Large intestine (tissue), 12 donors: Measurements from ENCODE around the gene ZAR1L. TPM values are rescaled to one million over a fixed set of nuclear protein-coding genes. Genes with fewer than 3 reads are reported as not detected.
A peak's percentile ranks its signal among the peaks of the same experiment; 100 is the strongest.
"Not testable (repeated sequence)": the region's sequence is repeated elsewhere in the genome, so short reads cannot be mapped to it uniquely, and the experiment has no call there.

ENCODE experiments used
- DNase-seq, 2 donors: peaks; one replicate each; pipeline versions ENCODE4 v3.0.0 to v3.0.0-alpha.2; 2013
- H3K27ac ChIP-seq: one replicate; pipeline ENCODE4 v1.5.1; 2013; ENCODE audit warnings: low read length
- H3K27me3 ChIP-seq: 2 replicates; pipeline ENCODE4 v1.6.1; 2013; ENCODE audit warnings: low read length; ENCODE audit not compliant: control insufficient read depth, insufficient read depth
- H3K36me3 ChIP-seq: 2 replicates; pipeline ENCODE4 v1.6.1; 2013; ENCODE audit warnings: low read length; ENCODE audit not compliant: control insufficient read depth, insufficient read depth
- H3K4me1 ChIP-seq: one replicate; pipeline ENCODE4 v1.6.1; 2013; ENCODE audit warnings: low read length; ENCODE audit not compliant: control insufficient read depth, insufficient read depth
- H3K4me3 ChIP-seq: one replicate; pipeline ENCODE4 v1.5.1; 2013; ENCODE audit warnings: low read length
- H3K9me3 ChIP-seq: one replicate; pipeline ENCODE4 v1.6.1; 2013; ENCODE audit warnings: mild to moderate bottlenecking, low read depth, low read length, moderate library complexity; ENCODE audit not compliant: control insufficient read depth
- WGBS: methylation state at CpG from one replicate; pipeline ENCODE4 v1.1.5; 2013; ENCODE audit warnings: low lambda C conversion rate; ENCODE audit not compliant: insufficient coverage; 5-methylcytosine and 5-hydroxymethylcytosine counted together
- long read RNA-seq, 11 donors: transcript quantifications; one replicate each; lab custom pipeline, GENCODE V29; 2026
- polyA plus RNA-seq: library from polyadenylated mRNA; unstranded; fragments of 120-200 nt; gene quantifications from one replicate; pipeline ENCODE4 v1.2.1, GENCODE V29; 2013

Gene ZAR1L, protein sequence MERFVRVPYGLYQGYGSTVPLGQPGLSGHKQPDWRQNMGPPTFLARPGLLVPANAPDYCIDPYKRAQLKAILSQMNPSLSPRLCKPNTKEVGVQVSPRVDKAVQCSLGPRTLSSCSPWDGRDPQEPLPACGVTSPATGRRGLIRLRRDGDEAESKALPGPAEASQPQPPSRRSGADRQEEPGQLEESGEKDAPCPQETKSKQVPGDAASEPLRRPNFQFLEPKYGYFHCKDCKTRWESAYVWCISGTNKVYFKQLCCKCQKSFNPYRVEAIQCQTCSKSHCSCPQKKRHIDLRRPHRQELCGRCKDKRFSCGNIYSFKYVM
- polyA plus RNA-seq, result not detected
- long read RNA-seq, donor 1, result 0 reads
- long read RNA-seq, donor 2, result 0 reads
- long read RNA-seq, donor 3, result 0 reads
- long read RNA-seq, donor 4, result 0 reads
- long read RNA-seq, donor 5, result 0 reads
- long read RNA-seq, donor 6, result 0 reads
- long read RNA-seq, donor 7, result 0 reads
- long read RNA-seq, donor 8, result 0 reads
- long read RNA-seq, donor 9, result 0 reads
- long read RNA-seq, donor 10, result 0 reads
- long read RNA-seq, donor 11, result 0 reads

DNA sequence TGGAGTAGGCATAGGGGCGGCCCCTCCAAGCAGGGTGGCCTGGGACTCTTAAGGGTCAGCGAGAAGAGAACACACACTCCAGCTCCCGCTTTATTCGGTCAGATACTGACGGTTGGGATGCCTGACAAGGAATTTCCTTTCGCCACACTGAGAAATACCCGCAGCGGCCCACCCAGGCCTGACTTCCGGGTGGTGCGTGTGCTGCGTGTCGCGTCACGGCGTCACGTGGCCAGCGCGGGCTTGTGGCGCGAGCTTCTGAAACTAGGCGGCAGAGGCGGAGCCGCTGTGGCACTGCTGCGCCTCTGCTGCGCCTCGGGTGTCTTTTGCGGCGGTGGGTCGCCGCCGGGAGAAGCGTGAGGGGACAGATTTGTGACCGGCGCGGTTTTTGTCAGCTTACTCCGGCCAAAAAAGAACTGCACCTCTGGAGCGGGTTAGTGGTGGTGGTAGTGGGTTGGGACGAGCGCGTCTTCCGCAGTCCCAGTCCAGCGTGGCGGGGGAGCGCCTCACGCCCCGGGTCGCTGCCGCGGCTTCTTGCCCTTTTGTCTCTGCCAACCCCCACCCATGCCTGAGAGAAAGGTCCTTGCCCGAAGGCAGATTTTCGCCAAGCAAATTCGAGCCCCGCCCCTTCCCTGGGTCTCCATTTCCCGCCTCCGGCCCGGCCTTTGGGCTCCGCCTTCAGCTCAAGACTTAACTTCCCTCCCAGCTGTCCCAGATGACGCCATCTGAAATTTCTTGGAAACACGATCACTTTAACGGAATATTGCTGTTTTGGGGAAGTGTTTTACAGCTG lies at the start of gene ZAR1L, which contains the start of gene BRCA2:
ZAR1L (minus strand) TSS at position 126 of the 790 bp plus-strand sequence. CDS start 3,438 bp downstream, outside the sequence.
BRCA2 (plus strand) TSS at position 271 of the 790 bp plus-strand sequence. CDS start 953 bp downstream, outside the sequence.
- H3K4me3 ChIP-seq, result peak within 1 kb of the TSS; percentile 74
- no peaks in the 10 kb centered on the region for H3K27me3 ChIP-seq
- peak; percentile 92 for DNase-seq
- no peaks in the 10 kb centered on the region for H3K36me3 ChIP-seq
- no CpG with 5 or more reads among the region's 60 CpGs for WGBS
- H3K4me1 ChIP-seq, result peaks cover 3% of the 10 kb centered on the region
- H3K27ac ChIP-seq, result peak within 1 kb of the TSS; percentile 91
- H3K9me3 ChIP-seq, result no peaks in the 10 kb centered on the region

DNA sequence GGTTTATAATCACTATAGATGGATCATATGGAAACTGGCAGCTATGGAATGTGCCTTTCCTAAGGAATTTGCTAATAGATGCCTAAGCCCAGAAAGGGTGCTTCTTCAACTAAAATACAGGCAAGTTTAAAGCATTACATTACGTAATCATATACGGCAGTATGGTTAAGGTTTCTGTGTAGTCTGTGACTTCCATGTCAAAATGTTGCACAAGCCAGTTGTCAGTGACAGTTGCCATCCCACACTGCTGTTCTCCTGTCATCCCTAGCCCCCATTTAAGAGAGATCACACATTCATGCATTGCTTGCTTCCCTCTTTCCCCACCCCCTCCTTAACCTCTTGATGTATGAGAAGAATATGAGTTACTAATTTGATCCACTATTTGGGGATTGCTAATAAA lies 47.4 kb upstream of the ZAR1L start:
- no peak for DNase-seq
- no peak overlapping the region for H3K4me3 ChIP-seq
- WGBS, result 92% methylated on average over 2 of the region's 2 CpGs

DNA sequence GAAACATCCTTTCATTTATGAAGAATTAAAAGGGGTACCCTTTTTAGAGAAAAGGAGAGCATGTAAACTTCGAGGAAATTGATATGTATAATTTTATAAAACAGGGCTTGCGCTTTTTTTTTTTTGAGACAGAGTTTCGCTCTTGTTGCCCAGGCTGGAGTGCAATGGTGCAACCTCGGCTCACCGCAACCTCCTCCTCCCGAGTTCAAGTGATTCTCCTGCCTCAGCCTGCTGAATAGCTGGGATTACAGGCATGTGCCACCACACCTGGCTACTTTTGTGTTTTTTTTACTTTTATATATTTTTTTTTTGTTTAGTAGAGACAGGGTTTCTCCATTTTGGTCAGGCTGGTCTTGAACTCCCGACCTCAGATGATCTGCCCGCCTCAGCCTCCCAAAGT lies 40.8 kb upstream of the ZAR1L start:
- H3K4me3 ChIP-seq, H3K36me3 ChIP-seq, H3K9me3 ChIP-seq, DNase-seq, H3K4me1 ChIP-seq, H3K27ac ChIP-seq, H3K27me3 ChIP-seq: not testable (repeated sequence)
- 91% methylated on average over 3 of the region's 8 CpGs for WGBS

More for the DNA sequence above, 47.4 kb upstream of the ZAR1L start:
- Histone ChIP-seq H3K9me3 (no peaks in the 10 kb centered on the region), H3K27me3 (no peaks in the 10 kb centered on the region), H3K4me1 (no peaks in the 10 kb centered on the region), H3K27ac (no peak overlapping the region), H3K36me3 (no peaks in the 10 kb centered on the region)

DNA sequence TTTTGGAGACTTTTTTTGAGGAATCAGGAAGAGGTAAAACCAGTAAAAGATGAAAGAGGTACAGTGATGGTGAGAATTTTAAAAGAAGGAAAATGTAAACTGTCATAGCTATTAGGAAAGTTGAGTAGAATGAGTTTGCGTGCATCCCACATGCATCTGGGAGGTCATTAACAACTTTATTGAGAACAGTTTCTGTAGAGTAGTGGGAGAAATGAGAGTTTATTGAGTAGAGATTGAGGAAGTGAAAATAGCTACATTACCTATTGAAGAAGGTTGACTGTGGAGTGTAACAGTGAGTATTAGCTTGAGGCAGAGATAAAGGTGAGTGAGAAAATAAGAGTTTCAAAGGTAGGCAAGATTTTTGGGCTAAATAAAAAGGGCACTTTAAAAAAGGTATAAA lies 38.9 kb upstream of the ZAR1L start:
- Histone ChIP-seq H3K4me3 (no peak overlapping the region), H3K27me3 (no peaks in the 10 kb centered on the region), H3K4me1 (no peaks in the 10 kb centered on the region), H3K27ac (no peak overlapping the region), H3K9me3 (no peaks in the 10 kb centered on the region), H3K36me3 (no peaks in the 10 kb centered on the region)
- 100% methylated on average over 1 of the region's 1 CpG for WGBS
- DNase-seq, result no peak

DNA sequence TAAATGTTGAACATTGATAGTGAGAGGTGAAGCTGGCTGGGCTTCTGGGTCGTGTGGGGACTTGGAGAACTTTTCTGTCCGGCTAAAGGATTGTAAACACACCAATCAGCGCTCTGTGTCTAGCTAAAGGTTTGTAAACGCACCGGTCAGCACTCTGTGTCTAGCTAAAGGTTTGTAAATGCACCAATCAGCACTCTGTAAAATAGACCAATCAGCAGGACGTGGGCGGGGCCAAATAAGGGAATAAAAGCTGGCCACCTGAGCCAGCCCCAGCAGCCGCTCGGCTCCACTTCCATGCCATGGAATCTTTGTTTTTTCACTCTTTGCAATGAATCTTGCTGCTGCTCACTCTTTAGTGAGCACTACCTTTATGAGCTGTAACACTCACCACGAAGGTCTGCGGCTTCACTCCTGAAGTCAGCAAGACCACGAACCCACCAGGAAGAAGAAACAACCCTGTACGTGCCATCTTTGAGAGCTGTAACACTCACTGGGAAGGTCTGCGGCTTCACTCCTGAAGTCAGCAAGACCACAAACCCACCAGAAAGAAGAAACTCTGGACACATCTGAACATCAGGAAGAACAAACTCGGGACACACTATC lies 35.8 kb upstream of the ZAR1L start:
- DNase-seq, H3K36me3 ChIP-seq, H3K9me3 ChIP-seq, H3K4me3 ChIP-seq, H3K27me3 ChIP-seq, H3K27ac ChIP-seq, H3K4me1 ChIP-seq: not testable (repeated sequence)
- WGBS, result 100% methylated on average over 1 of the region's 15 CpGs

DNA sequence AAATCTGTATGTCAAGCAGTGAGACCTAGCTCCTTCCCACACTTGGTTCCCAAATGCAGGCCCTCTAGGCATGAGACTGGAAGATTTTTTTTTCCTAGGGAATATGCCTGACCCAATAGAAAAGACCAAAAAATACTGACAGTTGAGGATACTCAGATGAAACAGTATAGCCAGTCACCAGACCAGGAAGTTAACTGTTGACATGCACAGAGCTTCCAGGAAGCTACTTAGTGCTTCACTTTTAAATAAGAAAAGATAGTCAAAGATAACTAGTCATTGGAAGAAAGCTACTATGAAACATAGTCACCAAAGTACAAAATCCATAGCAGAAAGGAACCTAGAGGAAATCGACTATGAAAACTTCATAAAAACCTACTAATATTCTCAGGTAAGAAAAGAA lies 32.5 kb upstream of the ZAR1L start:
- H3K9me3 ChIP-seq, result no peaks in the 10 kb centered on the region
- H3K27ac ChIP-seq, result no peak overlapping the region
- H3K36me3 ChIP-seq, result no peaks in the 10 kb centered on the region
- WGBS, result 60% methylated on average over 1 of the region's 1 CpG
- no peaks in the 10 kb centered on the region for H3K4me1 ChIP-seq
- no peak for DNase-seq
- H3K27me3 ChIP-seq, result no peaks in the 10 kb centered on the region
- H3K4me3 ChIP-seq, result no peak overlapping the region

DNA sequence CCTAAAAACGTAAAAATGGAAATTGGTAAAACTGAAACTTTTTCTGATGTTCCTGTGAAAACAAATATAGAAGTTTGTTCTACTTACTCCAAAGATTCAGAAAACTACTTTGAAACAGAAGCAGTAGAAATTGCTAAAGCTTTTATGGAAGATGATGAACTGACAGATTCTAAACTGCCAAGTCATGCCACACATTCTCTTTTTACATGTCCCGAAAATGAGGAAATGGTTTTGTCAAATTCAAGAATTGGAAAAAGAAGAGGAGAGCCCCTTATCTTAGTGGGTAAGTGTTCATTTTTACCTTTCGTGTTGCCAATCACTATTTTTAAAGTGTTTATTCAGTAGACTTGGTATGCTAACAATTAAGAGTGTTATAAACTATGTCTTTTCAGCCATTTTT lies 25.8 kb upstream of the ZAR1L start:
- Histone ChIP-seq H3K4me3 (no peak overlapping the region), H3K4me1 (no peaks in the 10 kb centered on the region), H3K27ac (no peak overlapping the region), H3K9me3 (no peaks in the 10 kb centered on the region), H3K36me3 (peaks cover under 1% of the 10 kb centered on the region), H3K27me3 (no peaks in the 10 kb centered on the region)
- no peak for DNase-seq
- 92% methylated on average over 3 of the region's 3 CpGs for WGBS

DNA sequence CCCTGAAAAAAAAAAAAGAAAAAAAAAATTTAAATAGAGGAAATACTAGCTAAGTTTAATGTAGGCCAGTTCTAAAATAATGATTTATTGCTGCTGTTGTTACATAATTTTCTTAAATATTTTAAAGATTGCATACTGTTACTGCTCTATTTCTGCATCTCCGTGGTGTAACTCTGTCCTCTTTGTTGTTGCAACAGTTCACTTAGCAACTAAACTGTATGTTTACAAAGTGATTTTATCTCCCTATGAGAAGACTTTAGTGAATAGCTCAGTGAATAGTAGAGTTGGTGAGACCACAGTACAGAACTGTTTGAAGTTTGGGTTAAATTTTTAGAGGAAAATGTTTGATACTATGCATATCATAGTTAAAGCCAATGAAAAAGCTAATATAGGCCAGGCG lies 19.5 kb upstream of the ZAR1L start:
- H3K4me1 ChIP-seq, result no peaks in the 10 kb centered on the region
- 100% methylated on average over 1 of the region's 2 CpGs for WGBS

DNA sequence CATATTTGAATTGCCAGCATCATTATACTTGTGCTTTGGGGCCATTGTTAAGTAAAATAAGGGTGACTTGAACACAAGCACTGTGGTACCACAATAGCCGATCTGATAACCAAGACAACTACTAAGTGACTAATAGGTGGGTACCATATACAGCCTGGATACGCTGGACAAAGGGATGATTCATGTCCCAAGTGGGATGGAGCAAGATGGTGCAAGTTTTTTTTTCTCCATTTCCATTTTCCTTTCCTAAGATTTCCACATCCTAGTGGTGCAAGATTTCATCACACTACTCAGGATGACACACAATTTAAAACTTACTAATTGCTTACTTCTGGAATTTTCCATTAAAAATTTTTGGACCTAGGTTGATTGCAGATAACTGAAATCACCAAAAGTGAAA lies 15.3 kb upstream of the ZAR1L start:
- H3K27me3 ChIP-seq, result no peaks in the 10 kb centered on the region
- no peak overlapping the region for H3K4me3 ChIP-seq
- no peaks in the 10 kb centered on the region for H3K9me3 ChIP-seq
- H3K27ac ChIP-seq, result no peak overlapping the region
- no peak for DNase-seq
- WGBS, result 100% methylated on average over 1 of the region's 2 CpGs
- no peaks in the 10 kb centered on the region for H3K4me1 ChIP-seq
- peaks cover 3% of the 10 kb centered on the region for H3K36me3 ChIP-seq

More for the DNA sequence above, 19.5 kb upstream of the ZAR1L start:
- DNase-seq, result no peak
- no peaks in the 10 kb centered on the region for H3K9me3 ChIP-seq
- H3K27me3 ChIP-seq, result no peaks in the 10 kb centered on the region
- peaks cover 5% of the 10 kb centered on the region for H3K36me3 ChIP-seq
- H3K4me3 ChIP-seq, result no peak overlapping the region
- H3K27ac ChIP-seq, result no peak overlapping the region

DNA sequence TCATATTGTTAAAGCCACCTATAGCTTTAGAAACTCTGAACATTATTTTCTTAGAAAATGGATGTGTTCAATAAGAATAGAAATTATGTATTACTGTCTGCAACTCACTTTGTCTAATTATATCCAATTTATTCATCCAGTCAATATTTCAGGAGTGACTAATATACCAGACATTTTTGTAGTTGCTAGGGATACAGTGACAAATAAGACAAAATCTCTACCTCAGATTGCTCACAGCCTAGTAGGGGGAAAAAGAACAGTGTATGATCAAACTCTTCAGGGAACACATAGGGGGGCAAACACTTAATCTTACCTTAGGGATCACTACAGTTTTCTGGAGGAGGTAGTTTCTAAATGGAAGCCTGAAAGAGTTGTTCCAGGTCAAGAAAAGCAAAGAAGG lies 8.7 kb upstream of the ZAR1L start:
- Histone ChIP-seq H3K36me3 (no peaks in the 10 kb centered on the region), H3K27me3 (no peaks in the 10 kb centered on the region), H3K4me3 (no peak overlapping the region), H3K27ac (no peak overlapping the region), H3K4me1 (no peaks in the 10 kb centered on the region), H3K9me3 (no peaks in the 10 kb centered on the region)
- DNase-seq, result no peak
